Omental fat pad (tissue), 4 donors: ENCODE data around the gene IRX5. TPM values are rescaled to one million over a fixed set of nuclear protein-coding genes. Genes with fewer than 3 reads are reported as not detected.

ENCODE experiments used
- ATAC-seq: fragments of 150-250 bp; one replicate; pipeline ENCODE4 v1.9.1; 2016; ENCODE audit warnings: mild to moderate bottlenecking, moderate library complexity; ENCODE audit not compliant: low FRiP score
- DNase-seq: peaks from one replicate; pipeline ENCODE4 v3.0.0-alpha.2; 2019; ENCODE audit warnings: low spot score
- CTCF ChIP-seq, 3 donors: fragments of 450-650 bp; IDR thresholded peaks; one replicate each; pipeline ENCODE4 v1.5.1; 2016 to 2017; ENCODE audit warnings: antibody characterized with exemption in 3 of 3, mild to moderate bottlenecking in 3 of 3, moderate library complexity in 2 of 3
- total RNA-seq, 4 donors: library from RNA; depleted of rRNA; stranded (reverse); fragments of >200 nt; gene quantifications; one replicate each; pipeline ENCODE4 v1.1.0, GENCODE V29; 2016

IRX5 gene
- total RNA-seq, 4 donors from 2014 or later = not detected

- ATAC-seq (no peak), DNase-seq (no peak)
- no peak for TF ChIP-seq CTCF (IDR thresholded peaks at IDR 0.05)
These were observed 21.5 kb downstream of the IRX5 start for GRCh38 chr16:54952195-54952594.

GRCh38 chr16:54953461-54953860, 22.8 kb downstream of the IRX5 start:
- no peak for DNase-seq
- no peak for ATAC-seq
- no peak for TF ChIP-seq CTCF (IDR thresholded peaks at IDR 0.05)

GRCh38 chr16:54954220-54954619, 23.6 kb downstream of the IRX5 start:
- ATAC-seq (no peak), DNase-seq (no peak)
- no peak for TF ChIP-seq CTCF (IDR thresholded peaks at IDR 0.05)

- TF ChIP-seq CTCF (IDR thresholded peaks at IDR 0.05) = no peak
- ATAC-seq = no peak
- no peak for DNase-seq
These were observed 25.1 kb downstream of the IRX5 start for GRCh38 chr16:54955757-54956156.

GRCh38 chr16:54957403-54958166, 26.9 kb downstream of the IRX5 start:
- TF ChIP-seq CTCF (IDR thresholded peaks at IDR 0.05) = no peak
- ATAC-seq (no peak), DNase-seq (no peak)

- no peak for TF ChIP-seq CTCF (IDR thresholded peaks at IDR 0.05)
- DNase-seq (no peak), ATAC-seq (no peak)
These were observed 31.4 kb downstream of the IRX5 start for GRCh38 chr16:54962045-54962444.

- ATAC-seq (no peak), DNase-seq (no peak)
- no peak for TF ChIP-seq CTCF (IDR thresholded peaks at IDR 0.05)
These were observed 33.6 kb downstream of the IRX5 start for GRCh38 chr16:54964239-54964638.
